Central memory CD8-positive, alpha-beta T cell (primary cell): ENCODE measurements around the gene PRKN.

Source experiments
- ATAC-seq: fragments of 150-1000 bp; cut with Tn5 transposase; replicated peaks from 2 replicates; pipeline ENCODE4 v1.10.0; 2022; ENCODE audit warnings: mild to moderate bottlenecking, moderate FRiP score, moderate number of reproducible peaks; ENCODE audit not compliant: poor library complexity, severe bottlenecking; ENCODE audit errors: extremely low read depth
- DNase-seq, 2 donors: peaks; one replicate each; pipeline ENCODE4 v3.0.0; 2021; ENCODE audit warnings: low spot score in 2 of 2
- H3K27ac Mint-ChIP-seq: one replicate; pipeline ENCODE4 v1.8.0; 2022; ENCODE audit warnings: low read depth, mild to moderate bottlenecking, moderate library complexity, mixed read lengths
- H3K27me3 Mint-ChIP-seq: one replicate; pipeline ENCODE4 v1.8.0; 2022; ENCODE audit warnings: mixed read lengths
- H3K36me3 Mint-ChIP-seq: one replicate; pipeline ENCODE4 v1.8.0; 2022; ENCODE audit warnings: mild to moderate bottlenecking, moderate library complexity, mixed read lengths; ENCODE audit not compliant: insufficient read depth
- H3K4me1 Mint-ChIP-seq: one replicate; pipeline ENCODE4 v1.8.0; 2022; ENCODE audit warnings: mixed read lengths
- H3K4me3 Mint-ChIP-seq: one replicate; pipeline ENCODE4 v1.8.0; 2022; ENCODE audit warnings: mild to moderate bottlenecking, moderate library complexity, mixed read lengths
- H3K9me3 Mint-ChIP-seq: one replicate; pipeline ENCODE4 v1.8.0; 2022; ENCODE audit warnings: mixed read lengths

The PRKN gene

GRCh38 chr6:161711938-161712337 is 1015.6 kb downstream of the PRKN start:
- peaks cover 6% of the 10 kb centered on the region for H3K9me3 Mint-ChIP-seq
- H3K27ac Mint-ChIP-seq = no peak overlapping the region
- H3K27me3 Mint-ChIP-seq = no peaks in the 10 kb centered on the region
- no peak overlapping the region for H3K4me3 Mint-ChIP-seq
- ATAC-seq = no peak
- no peaks in the 10 kb centered on the region for H3K4me1 Mint-ChIP-seq
- peaks cover 1% of the 10 kb centered on the region for H3K36me3 Mint-ChIP-seq
- DNase-seq = no peak

GRCh38 chr6:161711515-161711914 is 1016.1 kb downstream of the PRKN start:
- no peaks in the 10 kb centered on the region for H3K27me3 Mint-ChIP-seq
- ATAC-seq (no peak), DNase-seq (no peak)
- H3K27ac Mint-ChIP-seq = no peak overlapping the region
- H3K4me3 Mint-ChIP-seq = no peak overlapping the region
- no peaks in the 10 kb centered on the region for H3K4me1 Mint-ChIP-seq
- peaks cover 6% of the 10 kb centered on the region for H3K9me3 Mint-ChIP-seq
- peaks cover 1% of the 10 kb centered on the region for H3K36me3 Mint-ChIP-seq

GRCh38 chr6:161710698-161711097 is 1016.9 kb downstream of the PRKN start:
- no peak for ATAC-seq
- H3K27me3 Mint-ChIP-seq = no peaks in the 10 kb centered on the region

GRCh38 chr6:161701056-161701455 is 1026.5 kb downstream of the PRKN start:
- DNase-seq (no peak), ATAC-seq (no peak)
- Mint-ChIP-seq H3K27ac (no peak overlapping the region), H3K36me3 (peaks cover 4% of the 10 kb centered on the region), H3K27me3 (no peaks in the 10 kb centered on the region), H3K9me3 (peaks cover 8% of the 10 kb centered on the region), H3K4me1 (no peaks in the 10 kb centered on the region), H3K4me3 (no peak overlapping the region)

More at GRCh38 chr6:161710698-161711097, 1016.9 kb downstream of the PRKN start:
- no peak for DNase-seq
- Mint-ChIP-seq H3K4me3 (no peak overlapping the region), H3K4me1 (no peaks in the 10 kb centered on the region), H3K9me3 (peaks cover 6% of the 10 kb centered on the region), H3K27ac (no peak overlapping the region), H3K36me3 (peaks cover 4% of the 10 kb centered on the region)

GRCh38 chr6:161696801-161697200 is 1030.8 kb downstream of the PRKN start:
- H3K36me3 Mint-ChIP-seq = no peaks in the 10 kb centered on the region
- ATAC-seq = no peak

GRCh38 chr6:161694995-161695394 is 1032.6 kb downstream of the PRKN start:
- Mint-ChIP-seq H3K4me3 (no peak overlapping the region), H3K36me3 (no peaks in the 10 kb centered on the region), H3K27me3 (no peaks in the 10 kb centered on the region), H3K27ac (no peak overlapping the region), H3K9me3 (no peaks in the 10 kb centered on the region), H3K4me1 (no peaks in the 10 kb centered on the region)
- ATAC-seq (no peak), DNase-seq (no peak)

More at GRCh38 chr6:161696801-161697200, 1030.8 kb downstream of the PRKN start:
- Mint-ChIP-seq H3K4me3 (no peak overlapping the region), H3K27ac (no peak overlapping the region), H3K9me3 (no peaks in the 10 kb centered on the region), H3K27me3 (no peaks in the 10 kb centered on the region), H3K4me1 (no peaks in the 10 kb centered on the region)
- no peak for DNase-seq

- peaks cover 12% of the 10 kb centered on the region for H3K27me3 Mint-ChIP-seq
- H3K9me3 Mint-ChIP-seq = no peaks in the 10 kb centered on the region
- no peak for ATAC-seq
- no peaks in the 10 kb centered on the region for H3K36me3 Mint-ChIP-seq
- no peak for DNase-seq
- no peak overlapping the region for H3K4me3 Mint-ChIP-seq
- H3K27ac Mint-ChIP-seq = no peak overlapping the region
- no peaks in the 10 kb centered on the region for H3K4me1 Mint-ChIP-seq
Measured at GRCh38 chr6:161686655-161687054, 1040.9 kb downstream of the PRKN start.

- no peaks in the 10 kb centered on the region for H3K9me3 Mint-ChIP-seq
- ATAC-seq (no peak), DNase-seq (no peak)
- no peak overlapping the region for H3K27ac Mint-ChIP-seq
- no peaks in the 10 kb centered on the region for H3K36me3 Mint-ChIP-seq
- H3K27me3 Mint-ChIP-seq = peaks cover 12% of the 10 kb centered on the region
- no peaks in the 10 kb centered on the region for H3K4me1 Mint-ChIP-seq
- no peak overlapping the region for H3K4me3 Mint-ChIP-seq
Measured at GRCh38 chr6:161684731-161685475, 1042.7 kb downstream of the PRKN start.

GRCh38 chr6:161683400-161683799 is 1044.2 kb downstream of the PRKN start:
- Mint-ChIP-seq H3K36me3 (no peaks in the 10 kb centered on the region), H3K27ac (no peak overlapping the region), H3K9me3 (no peaks in the 10 kb centered on the region), H3K27me3 (peaks cover 12% of the 10 kb centered on the region), H3K4me3 (no peak overlapping the region), H3K4me1 (no peaks in the 10 kb centered on the region)
- no peak for ATAC-seq
- no peak for DNase-seq

- Mint-ChIP-seq H3K36me3 (no peaks in the 10 kb centered on the region), H3K27ac (no peak overlapping the region)
Measured at GRCh38 chr6:161682982-161683381, 1044.6 kb downstream of the PRKN start.

GRCh38 chr6:161679980-161680538 is 1047.5 kb downstream of the PRKN start:
- no peaks in the 10 kb centered on the region for H3K36me3 Mint-ChIP-seq
- no peaks in the 10 kb centered on the region for H3K4me1 Mint-ChIP-seq
- H3K27me3 Mint-ChIP-seq = peaks cover 12% of the 10 kb centered on the region
- DNase-seq = no peak
- peaks cover 5% of the 10 kb centered on the region for H3K9me3 Mint-ChIP-seq
- ATAC-seq = no peak
- H3K4me3 Mint-ChIP-seq = no peak overlapping the region
- no peak overlapping the region for H3K27ac Mint-ChIP-seq

More at GRCh38 chr6:161682982-161683381, 1044.6 kb downstream of the PRKN start:
- Mint-ChIP-seq H3K4me3 (no peak overlapping the region), H3K4me1 (no peaks in the 10 kb centered on the region), H3K27me3 (peaks cover 12% of the 10 kb centered on the region), H3K9me3 (no peaks in the 10 kb centered on the region)
- DNase-seq (no peak), ATAC-seq (no peak)

GRCh38 chr6:161677188-161677587 is 1050.4 kb downstream of the PRKN start:
- DNase-seq (no peak), ATAC-seq (no peak)
- Mint-ChIP-seq H3K27ac (no peak overlapping the region), H3K36me3 (no peaks in the 10 kb centered on the region), H3K4me1 (no peaks in the 10 kb centered on the region), H3K9me3 (peaks cover 5% of the 10 kb centered on the region), H3K27me3 (peaks cover 5% of the 10 kb centered on the region), H3K4me3 (no peak overlapping the region)

GRCh38 chr6:161676586-161676985 is 1051.0 kb downstream of the PRKN start:
- H3K4me3 Mint-ChIP-seq = no peak overlapping the region
- no peak overlapping the region for H3K27ac Mint-ChIP-seq
- H3K9me3 Mint-ChIP-seq = peaks cover 5% of the 10 kb centered on the region
- H3K36me3 Mint-ChIP-seq = no peaks in the 10 kb centered on the region
- no peaks in the 10 kb centered on the region for H3K27me3 Mint-ChIP-seq
- no peak for DNase-seq
- H3K4me1 Mint-ChIP-seq = no peaks in the 10 kb centered on the region
- no peak for ATAC-seq
